Astrocyte (in vitro differentiated cells and primary cell): ENCODE measurements around the gene RRP36. TPM values are rescaled to one million over a fixed set of nuclear protein-coding genes. Genes with fewer than 3 reads are reported as not detected.

Experiments
- DNase-seq: peaks from one replicate; pipeline ENCODE4 v3.0.0-alpha.2; 2010; ENCODE audit warnings: low read depth
- FAIRE-seq: peaks from 2 replicates; lab custom pipeline; 2011; peaks lifted over from hg19 to GRCh38; lab: Jason Lieb, UNC
- H2AFZ ChIP-seq: 2 replicates; pipeline ENCODE4 v1.6.0; 2012; ENCODE audit warnings: low read depth, low read length, inconsistent platforms
- H3K27ac ChIP-seq: 2 replicates; pipeline ENCODE4 v1.5.1; 2011; ENCODE audit warnings: low read depth, low read length, inconsistent platforms
- H3K27me3 ChIP-seq: 2 replicates; pipeline ENCODE4 v1.6.0; 2011; ENCODE audit warnings: low read length, inconsistent platforms; ENCODE audit not compliant: insufficient read depth
- H3K36me3 ChIP-seq: 2 replicates; pipeline ENCODE4 v1.5.1; 2011; ENCODE audit warnings: low read length, inconsistent platforms; ENCODE audit not compliant: insufficient read depth
- H3K4me1 ChIP-seq: 2 replicates; pipeline ENCODE4 v1.5.1; 2011; ENCODE audit warnings: low read length, inconsistent platforms; ENCODE audit not compliant: insufficient read depth
- H3K4me2 ChIP-seq: 2 replicates; pipeline ENCODE4 v1.6.0; 2012; ENCODE audit warnings: low read length, inconsistent platforms
- H3K4me3 ChIP-seq: 2 replicates; pipeline ENCODE4 v1.5.1; 2011; ENCODE audit warnings: low read depth, mild to moderate bottlenecking, low read length, inconsistent platforms; ENCODE audit not compliant: insufficient read depth
- H3K79me2 ChIP-seq: 2 replicates; pipeline ENCODE4 v1.6.0; 2012; ENCODE audit warnings: mild to moderate bottlenecking, low read length, inconsistent platforms; ENCODE audit not compliant: insufficient read depth
- H3K9ac ChIP-seq: 2 replicates; pipeline ENCODE4 v1.6.0; 2012; ENCODE audit warnings: mild to moderate bottlenecking, low read length, inconsistent platforms
- H3K9me3 ChIP-seq: 2 replicates; pipeline ENCODE4 v1.5.1; 2012; ENCODE audit warnings: low read depth, mild to moderate bottlenecking, low read length, inconsistent platforms; ENCODE audit not compliant: insufficient read depth
- H4K20me1 ChIP-seq: 2 replicates; pipeline ENCODE4 v1.6.0; 2012; ENCODE audit warnings: low read length, inconsistent platforms; ENCODE audit not compliant: insufficient read depth
- H3K27ac Mint-ChIP-seq: one replicate; pipeline ENCODE4 v1.8.0; 2021; ENCODE audit warnings: mild to moderate bottlenecking, mixed read lengths; ENCODE audit not compliant: unreplicated experiment
- H3K27me3 Mint-ChIP-seq: one replicate; pipeline ENCODE4 v1.8.0; 2021; ENCODE audit warnings: low read depth, mixed read lengths; ENCODE audit not compliant: unreplicated experiment
- H3K36me3 Mint-ChIP-seq: one replicate; pipeline ENCODE4 v1.8.0; 2021; ENCODE audit warnings: low read depth, mixed read lengths; ENCODE audit not compliant: unreplicated experiment
- H3K4me1 Mint-ChIP-seq: one replicate; pipeline ENCODE4 v1.8.0; 2021; ENCODE audit warnings: low read depth, mixed read lengths; ENCODE audit not compliant: unreplicated experiment
- H3K4me3 Mint-ChIP-seq: one replicate; pipeline ENCODE4 v1.8.0; 2021; ENCODE audit warnings: mild to moderate bottlenecking, moderate library complexity, mixed read lengths; ENCODE audit not compliant: unreplicated experiment
- H3K9me3 Mint-ChIP-seq: one replicate; pipeline ENCODE4 v1.8.0; 2021; ENCODE audit warnings: mild to moderate bottlenecking, mixed read lengths; ENCODE audit not compliant: unreplicated experiment
- CTCF ChIP-seq: IDR thresholded peaks from 2 replicates; pipeline ENCODE4 v1.5.1; 2011; ENCODE audit warnings: low read depth, mild to moderate bottlenecking, inconsistent platforms, low read length, moderate library complexity; ENCODE audit not compliant: insufficient read depth
- EZH2 ChIP-seq: IDR thresholded peaks from 2 replicates; pipeline ENCODE4 v1.6.1; 2012; ENCODE audit warnings: mild to moderate bottlenecking, low read length, inconsistent platforms; ENCODE audit not compliant: insufficient read depth
- total RNA-seq: library from RNA; stranded (reverse); gene quantifications from 2 replicates; pipeline ENCODE4 v1.2.1, GENCODE V29; 2021

Gene RRP36
- total RNA-seq, 1 donor from 2014 or later = 77.9 TPM

GRCh38 chr6:43035495-43036194 is 14.2 kb downstream of the RRP36 start:
- H3K9me3 ChIP-seq = no peaks in the 10 kb centered on the region
- H3K4me1 Mint-ChIP-seq = no peaks in the 10 kb centered on the region
- H3K27ac Mint-ChIP-seq = no peak overlapping the region
- H3K9me3 Mint-ChIP-seq = no peaks in the 10 kb centered on the region
- H2AFZ ChIP-seq = no peak overlapping the region
- FAIRE-seq (no peak), DNase-seq (no peak)
- H4K20me1 ChIP-seq = peaks cover 22% of the 10 kb centered on the region
- peaks cover 21% of the 10 kb centered on the region for H3K36me3 Mint-ChIP-seq
- H3K4me3 ChIP-seq = no peak overlapping the region
- H3K27me3 Mint-ChIP-seq = no peaks in the 10 kb centered on the region
- TF ChIP-seq EZH2 (no peak), CTCF (no peak)
- no peak overlapping the region for H3K4me3 Mint-ChIP-seq
- H3K27ac ChIP-seq = no peak overlapping the region
- H3K4me1 ChIP-seq = no peaks in the 10 kb centered on the region
- peaks cover 13% of the 10 kb centered on the region for H3K36me3 ChIP-seq
- no peak overlapping the region for H3K9ac ChIP-seq
- H3K79me2 ChIP-seq = no peaks in the 10 kb centered on the region
- H3K4me2 ChIP-seq = no peak overlapping the region
- H3K27me3 ChIP-seq = no peaks in the 10 kb centered on the region

GRCh38 chr6:43036712-43037111 is 15.3 kb downstream of the RRP36 start:
- Histone ChIP-seq H3K9me3 (no peaks in the 10 kb centered on the region), H3K36me3 (peaks cover 13% of the 10 kb centered on the region), H3K4me2 (no peak overlapping the region), H4K20me1 (peaks cover 21% of the 10 kb centered on the region), H3K4me3 (no peak overlapping the region), H3K9ac (no peak overlapping the region), H3K4me1 (no peaks in the 10 kb centered on the region), H2AFZ (no peak overlapping the region), H3K27me3 (no peaks in the 10 kb centered on the region), H3K27ac (no peak overlapping the region), H3K79me2 (no peaks in the 10 kb centered on the region)
- Mint-ChIP-seq H3K27ac (no peak overlapping the region), H3K9me3 (no peaks in the 10 kb centered on the region), H3K36me3 (peaks cover 21% of the 10 kb centered on the region), H3K4me1 (no peaks in the 10 kb centered on the region), H3K27me3 (no peaks in the 10 kb centered on the region), H3K4me3 (no peak overlapping the region)
- TF ChIP-seq CTCF (no peak), EZH2 (no peak)
- no peak for FAIRE-seq
- no peak for DNase-seq

- peaks cover 13% of the 10 kb centered on the region for H3K36me3 ChIP-seq
- H3K4me1 Mint-ChIP-seq = no peaks in the 10 kb centered on the region
- no peak overlapping the region for H3K4me2 ChIP-seq
- H3K9me3 ChIP-seq = no peaks in the 10 kb centered on the region
- no peak for FAIRE-seq
- no peak overlapping the region for H3K27ac ChIP-seq
- H3K4me1 ChIP-seq = no peaks in the 10 kb centered on the region
- no peak overlapping the region for H3K9ac ChIP-seq
- H3K27me3 Mint-ChIP-seq = no peaks in the 10 kb centered on the region
- no peaks in the 10 kb centered on the region for H3K9me3 Mint-ChIP-seq
- peaks cover 17% of the 10 kb centered on the region for H4K20me1 ChIP-seq
- H3K79me2 ChIP-seq = no peaks in the 10 kb centered on the region
- DNase-seq = no peak
- peaks cover 21% of the 10 kb centered on the region for H3K36me3 Mint-ChIP-seq
- H3K4me3 ChIP-seq = no peak overlapping the region
- H3K27ac Mint-ChIP-seq = no peak overlapping the region
- no peaks in the 10 kb centered on the region for H3K27me3 ChIP-seq
- TF ChIP-seq EZH2 = no peak
- no peak for TF ChIP-seq CTCF
- H3K4me3 Mint-ChIP-seq = no peak overlapping the region
- no peak overlapping the region for H2AFZ ChIP-seq
Measured at GRCh38 chr6:43037197-43037596, 15.8 kb downstream of the RRP36 start.
